Fibroblast of lung (primary cell): ENCODE results near the gene EVPL. TPM values are rescaled to one million over a fixed set of nuclear protein-coding genes. Genes with fewer than 3 reads are reported as not detected.
"Not testable (repeated sequence)": the region's sequence is repeated elsewhere in the genome, so short reads cannot be mapped to it uniquely, and the experiment has no call there.

Source experiments
- DNase-seq, 2 donors: peaks; one replicate each; pipeline versions ENCODE4 v3.0.0 to v3.0.0-alpha.2; 2010; ENCODE audit warnings: low read depth in 2 of 2
- H2AFZ ChIP-seq: 2 replicates; pipeline ENCODE4 v1.5.1; 2012; ENCODE audit warnings: low read length, control low read depth, inconsistent platforms
- H3K27ac ChIP-seq: 2 replicates; pipeline ENCODE4 v1.5.1; 2011; ENCODE audit warnings: low read length, control low read depth; ENCODE audit not compliant: insufficient read depth
- H3K27me3 ChIP-seq: 2 replicates; pipeline ENCODE4 v1.5.1; 2011; ENCODE audit warnings: mild to moderate bottlenecking, low read length; ENCODE audit not compliant: control insufficient read depth, insufficient read depth
- H3K36me3 ChIP-seq: 2 replicates; pipeline ENCODE4 v1.5.1; 2011; ENCODE audit warnings: low read length; ENCODE audit not compliant: control insufficient read depth, insufficient read depth
- H3K4me1 ChIP-seq: 2 replicates; pipeline ENCODE4 v1.5.1; 2011; ENCODE audit warnings: low read length; ENCODE audit not compliant: control insufficient read depth, insufficient read depth; ENCODE audit errors: extremely low read depth
- H3K4me2 ChIP-seq: 2 replicates; pipeline ENCODE4 v1.5.1; 2011; ENCODE audit warnings: low read length, control low read depth; ENCODE audit not compliant: insufficient read depth; ENCODE audit errors: extremely low read depth
- H3K4me3 ChIP-seq, 4 experiments: fragments of 200-600 bp in 1 of 4; sonication (generic) in 1 of 4; replicated peaks in 1 of 4; 2 replicates each; pipeline ENCODE4 v1.5.1; 2011 to 2016; ENCODE audit warnings: low read length in 4 of 4, low read depth in 3 of 4, mild to moderate bottlenecking in 3 of 4, control low read depth in 2 of 4, inconsistent platforms in 1 of 4, mixed read lengths in 1 of 4; ENCODE audit not compliant: insufficient read depth in 1 of 4; ENCODE audit errors: control extremely low read depth in 1 of 4
- H3K79me2 ChIP-seq: 2 replicates; pipeline ENCODE4 v1.5.1; 2012; ENCODE audit warnings: mild to moderate bottlenecking, low read length, inconsistent platforms; ENCODE audit not compliant: control insufficient read depth, insufficient read depth
- H3K9ac ChIP-seq: 2 replicates; pipeline ENCODE4 v1.5.1; 2011; ENCODE audit warnings: mild to moderate bottlenecking, low read length, control low read depth; ENCODE audit not compliant: insufficient read depth
- H3K9me3 ChIP-seq: 2 replicates; pipeline ENCODE4 v1.5.1; 2012; ENCODE audit warnings: low read depth, low read length; ENCODE audit not compliant: control insufficient read depth, insufficient read depth
- H4K20me1 ChIP-seq: 2 replicates; pipeline ENCODE4 v1.5.1; 2011; ENCODE audit warnings: low read length; ENCODE audit not compliant: control insufficient read depth, insufficient read depth; ENCODE audit errors: extremely low read depth
- CTCF ChIP-seq, 2 donors: IDR thresholded peaks in 1 of 2; conservative IDR thresholded peaks in 1 of 2; 1 replicate in 1 of 2; 2 replicates in 1 of 2; pipeline ENCODE4 v1.5.1; 2011 to 2012; ENCODE audit warnings: low read length in 2 of 2, control low read depth in 1 of 2, inconsistent platforms in 1 of 2, low read depth in 1 of 2, mild to moderate bottlenecking in 1 of 2
- EZH2 ChIP-seq: IDR thresholded peaks from 2 replicates; pipeline ENCODE4 v1.5.1; 2012; ENCODE audit warnings: low read length, control low read depth, mild to moderate bottlenecking; ENCODE audit errors: missing control alignments
- polyA plus RNA-seq, 2 donors: library from polyadenylated mRNA; depleted of rRNA in 1 of 2; stranded (reverse) in 1 of 2; unstranded in 1 of 2; fragments of >200 nt; gene quantifications; 2 replicates each; pipeline ENCODE4 v1.2.1, GENCODE V29; 2011 to 2012; ENCODE audit warnings: missing spikeins in 1 of 2
- total RNA-seq: library from RNA; depleted of rRNA; stranded (reverse); fragments of >200 nt; gene quantifications from 2 replicates; pipeline ENCODE4 v1.2.1, GENCODE V29; 2014

EVPL gene
- total and polyA plus RNA-seq, 2 donors (not counting 1 experiment from before 2014, with no cell fraction given), result not detected

- Histone ChIP-seq H3K27ac (no peak overlapping the region), H3K9ac (no peak overlapping the region), H3K9me3 (no peaks in the 10 kb centered on the region), H3K4me3 (no peak overlapping the region), H3K4me1 (no peaks in the 10 kb centered on the region), H3K36me3 (peaks cover 24% of the 10 kb centered on the region), H3K4me2 (no peak overlapping the region), H3K79me2 (peaks cover under 1% of the 10 kb centered on the region), H3K27me3 (no peaks in the 10 kb centered on the region), H2AFZ (no peak overlapping the region), H4K20me1 (no peaks in the 10 kb centered on the region)
- no peak for DNase-seq
- TF ChIP-seq EZH2 (no peak), CTCF (conservative IDR thresholded peaks at IDR 0.05 in 1 of 2, IDR thresholded peaks at IDR 0.05 in 1 of 2; ENCODE audit: low read depth in 1 of 2, low read length in 2 of 2) (no peak)
Observed at GRCh38 chr17:76046064-76046463, 19.0 kb upstream of the EVPL start.

GRCh38 chr17:76044475-76045007 is 17.4 kb upstream of the EVPL start:
- H3K9ac ChIP-seq, H2AFZ ChIP-seq, H3K4me2 ChIP-seq, H3K27ac ChIP-seq, H3K4me3 ChIP-seq, H3K9me3 ChIP-seq, H3K27me3 ChIP-seq, H4K20me1 ChIP-seq, H3K4me1 ChIP-seq, H3K79me2 ChIP-seq, DNase-seq: not testable (repeated sequence)
- peaks cover 30% of the 10 kb centered on the region for H3K36me3 ChIP-seq

- not testable (repeated sequence) for H4K20me1 ChIP-seq
Observed at GRCh38 chr17:76042868-76043267, 15.8 kb upstream of the EVPL start.

GRCh38 chr17:76040376-76040775 is 13.3 kb upstream of the EVPL start:
- DNase-seq, result no peak
- Histone ChIP-seq H3K9me3 (no peaks in the 10 kb centered on the region), H3K27me3 (no peaks in the 10 kb centered on the region), H3K4me1 (no peaks in the 10 kb centered on the region), H3K4me2 (no peak overlapping the region), H4K20me1 (no peaks in the 10 kb centered on the region), H3K36me3 (peaks cover 20% of the 10 kb centered on the region), H2AFZ (no peak overlapping the region), H3K9ac (no peak overlapping the region), H3K27ac (no peak overlapping the region), H3K4me3 (no peak overlapping the region), H3K79me2 (no peaks in the 10 kb centered on the region)
- TF ChIP-seq EZH2, result no peak
- no peak for TF ChIP-seq CTCF (conservative IDR thresholded peaks at IDR 0.05 in 1 of 2, IDR thresholded peaks at IDR 0.05 in 1 of 2; ENCODE audit: low read depth in 1 of 2, low read length in 2 of 2)

More at GRCh38 chr17:76042868-76043267, 15.8 kb upstream of the EVPL start:
- not testable (repeated sequence) for H3K9ac ChIP-seq, H3K27me3 ChIP-seq, DNase-seq, H3K9me3 ChIP-seq, H3K4me1 ChIP-seq, H3K4me2 ChIP-seq, H3K4me3 ChIP-seq, H3K79me2 ChIP-seq, H2AFZ ChIP-seq, H3K27ac ChIP-seq
- peaks cover 28% of the 10 kb centered on the region for H3K36me3 ChIP-seq
